Lower lobe of right lung (tissue), 2 donors: ENCODE results near the gene ARFGEF3. TPM values are rescaled to one million over a fixed set of nuclear protein-coding genes. Genes with fewer than 3 reads are reported as not detected.

Source experiments
- ATAC-seq, 2 donors: fragments of 200-7000 bp; cut with Tn5 transposase; one replicate each; pipeline ENCODE4 v1.9.1; 2020 to 2022; ENCODE audit warnings: mild to moderate bottlenecking in 2 of 2, moderate library complexity in 2 of 2
- DNase-seq: peaks from one replicate; pipeline ENCODE4 v3.0.0-alpha.2; 2020
- H3K27ac ChIP-seq: fragments of 200-600 bp; one replicate; pipeline ENCODE4 v1.8.0; 2022
- H3K27me3 ChIP-seq: fragments of 200-600 bp; one replicate; pipeline ENCODE4 v1.8.0; 2022; ENCODE audit warnings: low read depth
- H3K36me3 ChIP-seq: fragments of 200-600 bp; one replicate; pipeline ENCODE4 v1.8.0; 2022; ENCODE audit warnings: mild to moderate bottlenecking
- H3K4me1 ChIP-seq: fragments of 200-600 bp; one replicate; pipeline ENCODE4 v1.8.0; 2022
- H3K4me3 ChIP-seq: fragments of 200-600 bp; one replicate; pipeline ENCODE4 v1.8.0; 2022; ENCODE audit warnings: mild to moderate bottlenecking
- H3K9me3 ChIP-seq: fragments of 200-600 bp; one replicate; pipeline ENCODE4 v1.8.0; 2022
- intact Hi-C: fragments of 100-400 bp; cut with DNase I; formaldehyde crosslinking; loops from one replicate; pipeline ENCODE4 v1.11.0; 2022
- total RNA-seq: library from RNA; stranded (reverse); fragmentation: NEBNext Ultra II Directional; extraction: Animal tissue kit (Norgen Biotek cat#: 25700); gene quantifications from one replicate; pipeline ENCODE4 v1.2.1, GENCODE V29; 2021
- TF ChIP-seq, protein P1 (sequence below): fragments of 200-600 bp; IDR thresholded peaks from one replicate; pipeline ENCODE4 v1.8.0; 2022; ENCODE audit warnings: antibody characterized with exemption, mild to moderate bottlenecking
- donor health status: DM: no; HTN: yes; CAD: no; lungs with severe emphysema.

Gene ARFGEF3
- total RNA-seq, 1 donor from 2014 or later, result 33.8 TPM

DNA sequence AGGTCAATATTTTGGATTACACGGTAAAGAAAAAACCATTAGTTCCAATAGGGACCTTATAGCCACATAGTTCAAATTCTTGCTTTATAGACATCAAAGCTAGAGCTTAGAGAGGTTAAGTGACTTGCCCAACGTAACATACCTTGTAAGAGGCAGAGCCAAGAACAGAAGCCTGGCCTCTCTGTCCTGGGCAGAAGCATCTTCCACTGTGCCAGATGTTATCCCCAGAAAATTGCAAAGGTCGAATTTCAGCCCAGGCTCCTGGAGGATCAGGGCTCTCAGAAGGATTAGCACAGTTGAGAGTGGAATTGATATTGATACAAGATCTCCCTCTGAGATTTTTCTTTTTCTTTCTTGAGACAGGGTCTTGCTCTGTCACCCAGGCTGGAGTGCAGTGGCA is 222.0 kb downstream of the ARFGEF3 start:
- ATAC-seq (no peak), DNase-seq (no peak)
- Histone ChIP-seq H3K27me3 (no peaks in the 10 kb centered on the region), H3K4me1 (no peaks in the 10 kb centered on the region), H3K27ac (no peak overlapping the region), H3K36me3 (no peaks in the 10 kb centered on the region), H3K9me3 (no peaks in the 10 kb centered on the region), H3K4me3 (no peak overlapping the region)
- intact Hi-C loops, result no loop called here
- TF ChIP-seq, protein P1, sequence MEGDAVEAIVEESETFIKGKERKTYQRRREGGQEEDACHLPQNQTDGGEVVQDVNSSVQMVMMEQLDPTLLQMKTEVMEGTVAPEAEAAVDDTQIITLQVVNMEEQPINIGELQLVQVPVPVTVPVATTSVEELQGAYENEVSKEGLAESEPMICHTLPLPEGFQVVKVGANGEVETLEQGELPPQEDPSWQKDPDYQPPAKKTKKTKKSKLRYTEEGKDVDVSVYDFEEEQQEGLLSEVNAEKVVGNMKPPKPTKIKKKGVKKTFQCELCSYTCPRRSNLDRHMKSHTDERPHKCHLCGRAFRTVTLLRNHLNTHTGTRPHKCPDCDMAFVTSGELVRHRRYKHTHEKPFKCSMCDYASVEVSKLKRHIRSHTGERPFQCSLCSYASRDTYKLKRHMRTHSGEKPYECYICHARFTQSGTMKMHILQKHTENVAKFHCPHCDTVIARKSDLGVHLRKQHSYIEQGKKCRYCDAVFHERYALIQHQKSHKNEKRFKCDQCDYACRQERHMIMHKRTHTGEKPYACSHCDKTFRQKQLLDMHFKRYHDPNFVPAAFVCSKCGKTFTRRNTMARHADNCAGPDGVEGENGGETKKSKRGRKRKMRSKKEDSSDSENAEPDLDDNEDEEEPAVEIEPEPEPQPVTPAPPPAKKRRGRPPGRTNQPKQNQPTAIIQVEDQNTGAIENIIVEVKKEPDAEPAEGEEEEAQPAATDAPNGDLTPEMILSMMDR, result no peak

DNA sequence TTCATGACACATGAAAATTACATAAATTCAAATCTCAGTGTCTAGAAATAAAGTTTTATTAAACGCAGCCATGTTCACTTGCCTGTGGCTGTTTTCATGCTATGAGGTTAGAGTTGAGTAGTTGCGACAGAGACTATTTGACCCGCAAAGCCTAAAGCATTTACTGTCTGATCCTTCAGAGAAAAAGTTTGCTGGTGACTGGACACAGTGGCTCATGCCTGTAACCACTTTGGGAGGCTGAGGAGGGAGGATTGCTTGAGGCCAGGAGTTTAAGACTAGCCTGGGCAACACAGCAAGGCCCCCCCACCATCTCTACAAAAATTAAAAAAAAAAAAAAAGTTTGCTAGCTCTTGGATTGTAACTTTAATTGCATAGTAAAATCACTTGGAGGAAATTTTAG is 225.2 kb downstream of the ARFGEF3 start:
- no peak overlapping the region for H3K27ac ChIP-seq
- H3K27me3 ChIP-seq, result no peaks in the 10 kb centered on the region
- DNase-seq (no peak), ATAC-seq (no peak)
- H3K9me3 ChIP-seq, result no peaks in the 10 kb centered on the region
- intact Hi-C loops, result no loop called here
- H3K4me3 ChIP-seq, result no peak overlapping the region
- H3K4me1 ChIP-seq, result no peaks in the 10 kb centered on the region
- TF ChIP-seq, protein P1, result no peak
- no peaks in the 10 kb centered on the region for H3K36me3 ChIP-seq

DNA sequence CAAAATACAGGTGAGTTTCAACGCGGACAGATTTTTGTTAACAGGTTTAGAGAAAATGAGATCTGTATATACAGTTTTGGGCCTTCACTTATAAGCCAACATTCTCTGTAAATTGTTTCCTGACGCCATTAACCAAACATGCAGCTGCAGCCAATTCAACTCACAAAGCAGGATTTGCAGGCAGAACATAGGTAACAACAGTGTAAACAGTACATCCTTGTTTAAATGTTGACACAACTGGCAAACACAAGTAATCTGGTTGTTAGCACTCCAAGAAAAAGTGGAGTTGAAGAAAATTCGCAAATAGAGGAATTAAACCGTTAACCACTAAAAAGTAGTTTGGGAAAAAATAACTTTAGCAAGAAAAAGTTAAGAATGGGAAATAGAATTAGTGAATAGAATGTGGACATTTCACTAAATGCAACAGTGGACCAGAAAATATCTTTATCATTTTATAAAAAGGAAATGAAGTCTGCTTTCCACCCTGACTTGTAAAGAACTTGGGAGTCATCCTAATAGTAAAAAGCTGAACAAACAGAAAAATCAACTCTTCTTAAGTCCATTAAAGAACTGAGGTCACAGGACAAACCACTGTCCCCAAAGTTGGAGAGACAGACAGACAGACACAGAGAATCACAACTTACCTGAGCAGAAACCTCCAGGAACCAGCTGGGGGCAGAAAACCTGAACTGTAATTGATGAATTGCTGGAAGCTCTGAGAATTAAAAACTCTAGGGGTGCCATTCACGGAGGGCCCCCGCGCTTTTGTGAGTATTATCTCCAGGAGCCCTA is 226.0 kb downstream of the ARFGEF3 start:
- H3K9me3 ChIP-seq, result no peaks in the 10 kb centered on the region
- TF ChIP-seq, protein P1, result no peak
- DNase-seq, result no peak
- H3K4me3 ChIP-seq, result no peak overlapping the region
- no peak for ATAC-seq
- intact Hi-C loops, result no loop called here
- no peaks in the 10 kb centered on the region for H3K27me3 ChIP-seq
- H3K27ac ChIP-seq, result no peak overlapping the region
- no peaks in the 10 kb centered on the region for H3K4me1 ChIP-seq
- H3K36me3 ChIP-seq, result no peaks in the 10 kb centered on the region

DNA sequence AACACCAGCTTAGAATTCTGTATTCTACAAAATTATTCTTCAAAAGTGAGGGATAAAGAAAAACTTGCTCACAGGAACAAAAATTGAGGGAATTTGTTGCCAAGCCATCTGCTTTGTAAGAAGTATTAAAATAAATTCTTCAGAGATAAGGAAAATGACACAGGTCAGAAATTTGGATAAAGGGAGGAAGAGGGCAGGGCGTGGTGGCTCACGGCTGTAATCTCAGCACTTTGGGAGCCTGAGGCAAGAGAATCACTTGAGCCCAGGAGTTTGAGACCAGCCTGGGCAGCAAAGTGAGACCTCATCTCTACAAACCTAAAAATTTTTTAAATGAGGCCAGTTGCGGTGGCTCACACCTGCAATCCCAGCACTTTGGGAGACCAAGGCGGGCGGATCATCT is 227.8 kb downstream of the ARFGEF3 start:
- ATAC-seq, result no peak
- Histone ChIP-seq H3K27ac (no peak overlapping the region), H3K36me3 (no peaks in the 10 kb centered on the region), H3K27me3 (no peaks in the 10 kb centered on the region), H3K4me3 (no peak overlapping the region), H3K4me1 (no peaks in the 10 kb centered on the region), H3K9me3 (no peaks in the 10 kb centered on the region)
- no peak for DNase-seq
- TF ChIP-seq, protein P1, result no peak
- intact Hi-C loops, result no loop called here

Other genes with a start within 250 kb of the ARFGEF3 start
- 27.2 TPM for gene PERP, start 54.5 kb upstream of the ARFGEF3 start, total RNA-seq
- gene PBOV1, start 56.6 kb downstream of the ARFGEF3 start, total RNA-seq, result not detected
- not detected for gene SMIM28, start 216.0 kb downstream of the ARFGEF3 start, total RNA-seq
- 38.6 TPM for gene HEBP2, start 242.3 kb downstream of the ARFGEF3 start, total RNA-seq